ENCODE data around the gene BCR.

The BCR gene

DNA sequence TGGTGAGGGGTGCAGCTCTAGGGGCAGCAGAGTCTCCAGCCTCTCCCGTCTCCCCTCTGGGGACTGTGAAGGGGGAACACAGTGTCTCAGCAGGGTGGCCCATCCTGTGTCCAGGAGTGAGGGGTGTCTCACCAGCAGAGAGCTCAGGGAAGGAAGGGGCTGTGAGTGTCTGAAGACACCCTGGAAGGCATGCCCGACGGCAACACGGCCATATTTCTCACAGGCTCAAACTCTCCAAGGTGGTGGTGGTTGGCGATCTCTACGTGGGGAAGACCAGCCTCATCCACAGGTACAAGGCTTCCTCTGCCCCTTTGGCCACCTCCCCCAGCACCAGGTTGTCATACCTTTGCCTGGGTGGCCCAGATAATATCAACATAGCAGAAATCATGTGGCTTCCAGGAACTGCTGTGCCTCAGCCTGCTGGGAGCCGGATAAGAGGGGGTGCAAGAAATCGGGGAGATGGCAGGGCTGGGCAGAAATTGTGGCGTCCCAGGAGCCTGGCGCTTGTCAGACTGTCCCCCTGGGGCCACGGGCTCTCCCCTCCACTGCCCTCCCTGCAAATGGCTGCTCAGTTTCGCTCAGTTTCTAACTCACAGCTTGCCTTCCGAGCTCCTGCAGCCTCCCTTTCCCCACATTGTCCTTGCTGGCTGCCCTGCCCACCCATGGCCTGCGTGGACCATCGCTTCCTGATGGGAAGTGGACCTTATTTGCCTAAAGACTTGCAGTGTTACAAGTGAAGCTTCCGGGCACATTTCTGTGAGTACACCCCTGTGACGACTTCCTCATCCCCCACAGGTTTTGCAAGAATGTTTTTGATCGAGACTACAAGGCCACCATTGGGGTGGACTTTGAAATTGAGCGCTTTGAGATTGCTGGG is 27.8 kb upstream of the BCR start:
- no peak for DNase-seq

DNA sequence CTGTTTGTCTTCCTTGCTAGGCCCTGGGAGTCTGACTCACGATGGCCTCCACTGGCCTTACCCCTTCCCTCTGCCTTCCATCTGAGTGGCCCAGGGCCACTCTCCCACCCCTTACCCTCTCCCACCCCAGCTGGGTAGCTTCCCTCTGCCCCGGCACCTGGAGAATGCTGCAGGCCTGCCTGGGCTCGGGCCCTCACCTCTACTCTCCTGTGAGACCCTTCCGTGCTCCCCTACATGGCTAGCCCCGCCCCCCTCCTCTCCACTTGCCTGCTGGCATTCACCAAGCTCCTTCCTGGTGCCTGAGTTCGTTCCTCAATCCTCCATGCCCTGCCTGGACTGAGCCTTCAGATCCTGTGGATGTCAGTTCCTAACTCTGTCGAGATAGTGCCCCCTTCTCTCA is 26.3 kb upstream of the BCR start:
- no peak for DNase-seq

DNA sequence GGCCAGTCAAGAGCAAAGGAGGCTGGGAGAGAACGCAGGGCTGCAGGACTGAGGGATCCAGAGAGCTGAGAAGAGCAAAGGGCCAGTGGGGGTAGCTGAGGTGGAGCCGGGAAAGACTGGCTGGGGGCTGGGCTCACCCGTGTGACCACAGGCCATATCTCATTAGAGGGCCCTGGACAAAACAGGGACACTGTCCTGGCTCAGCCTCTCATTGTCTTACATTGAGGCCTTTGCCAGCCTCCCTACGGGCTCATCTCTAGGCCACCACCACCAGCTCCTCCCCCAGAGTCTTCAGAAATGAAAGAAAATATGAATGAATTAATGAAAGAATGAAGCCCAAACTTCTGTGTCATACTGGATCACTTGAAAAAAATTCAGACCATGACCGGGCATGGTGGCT is 25.8 kb upstream of the BCR start:
- DNase-seq, result no peak

DNA sequence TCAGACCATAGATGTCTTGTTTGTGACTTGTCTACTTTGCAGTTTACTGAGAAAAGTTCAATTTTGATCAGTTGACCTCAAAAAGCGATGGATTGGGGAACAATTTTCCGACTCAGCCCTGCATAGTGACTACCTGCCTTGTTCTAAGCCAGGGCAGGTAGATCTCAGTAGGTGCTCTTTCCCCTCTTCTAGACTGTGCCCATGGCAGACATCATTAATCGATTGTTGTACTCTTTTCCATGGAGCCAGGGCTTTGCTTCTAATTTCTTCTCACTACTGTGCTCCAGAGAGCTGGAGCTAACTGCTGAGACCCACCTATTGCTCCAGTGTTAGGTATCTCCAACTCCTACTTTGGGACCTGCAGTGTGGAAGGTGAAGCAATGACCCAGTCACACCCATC is 25.2 kb upstream of the BCR start:
- DNase-seq, result no peak

DNA sequence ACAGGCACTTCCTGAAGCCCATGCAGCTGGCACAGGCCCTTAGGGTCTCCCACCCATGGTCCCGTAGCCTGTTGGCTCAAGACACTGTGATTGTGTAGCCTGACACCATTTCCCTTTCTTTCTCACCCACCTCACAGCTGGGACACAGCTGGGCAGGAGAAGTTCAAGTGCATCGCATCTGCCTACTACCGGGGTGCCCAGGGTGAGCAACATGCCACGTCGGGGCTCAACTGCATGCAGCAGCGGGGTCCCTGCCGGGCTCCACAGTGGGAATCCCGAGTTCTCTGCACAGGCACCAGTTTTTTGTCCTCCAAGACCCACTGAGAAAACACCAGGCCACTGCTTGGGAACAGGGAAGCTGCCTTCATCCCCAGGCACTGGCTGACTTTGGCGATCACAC is 24.5 kb upstream of the BCR start:
- no peak for DNase-seq

DNA sequence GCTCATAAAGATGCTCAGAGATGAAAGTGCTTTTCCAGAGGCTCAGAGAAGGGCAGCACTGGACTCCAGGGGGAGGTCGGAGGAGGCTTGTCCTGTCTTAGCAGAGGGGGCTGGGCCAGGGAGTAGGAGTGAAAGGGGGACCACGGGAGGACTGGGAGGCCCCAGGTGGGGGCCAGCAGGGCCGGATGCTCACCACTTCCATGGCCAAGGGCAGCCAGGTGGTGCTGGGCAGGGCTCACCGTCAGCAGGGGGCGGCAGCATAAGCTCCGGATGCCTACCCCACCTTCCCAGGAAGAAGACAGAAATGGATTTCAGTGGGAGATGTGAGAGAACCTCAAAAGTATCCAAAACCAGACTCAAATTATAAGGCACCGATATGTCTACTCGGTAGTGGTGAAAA is 24.0 kb upstream of the BCR start:
- no peak for DNase-seq

DNA sequence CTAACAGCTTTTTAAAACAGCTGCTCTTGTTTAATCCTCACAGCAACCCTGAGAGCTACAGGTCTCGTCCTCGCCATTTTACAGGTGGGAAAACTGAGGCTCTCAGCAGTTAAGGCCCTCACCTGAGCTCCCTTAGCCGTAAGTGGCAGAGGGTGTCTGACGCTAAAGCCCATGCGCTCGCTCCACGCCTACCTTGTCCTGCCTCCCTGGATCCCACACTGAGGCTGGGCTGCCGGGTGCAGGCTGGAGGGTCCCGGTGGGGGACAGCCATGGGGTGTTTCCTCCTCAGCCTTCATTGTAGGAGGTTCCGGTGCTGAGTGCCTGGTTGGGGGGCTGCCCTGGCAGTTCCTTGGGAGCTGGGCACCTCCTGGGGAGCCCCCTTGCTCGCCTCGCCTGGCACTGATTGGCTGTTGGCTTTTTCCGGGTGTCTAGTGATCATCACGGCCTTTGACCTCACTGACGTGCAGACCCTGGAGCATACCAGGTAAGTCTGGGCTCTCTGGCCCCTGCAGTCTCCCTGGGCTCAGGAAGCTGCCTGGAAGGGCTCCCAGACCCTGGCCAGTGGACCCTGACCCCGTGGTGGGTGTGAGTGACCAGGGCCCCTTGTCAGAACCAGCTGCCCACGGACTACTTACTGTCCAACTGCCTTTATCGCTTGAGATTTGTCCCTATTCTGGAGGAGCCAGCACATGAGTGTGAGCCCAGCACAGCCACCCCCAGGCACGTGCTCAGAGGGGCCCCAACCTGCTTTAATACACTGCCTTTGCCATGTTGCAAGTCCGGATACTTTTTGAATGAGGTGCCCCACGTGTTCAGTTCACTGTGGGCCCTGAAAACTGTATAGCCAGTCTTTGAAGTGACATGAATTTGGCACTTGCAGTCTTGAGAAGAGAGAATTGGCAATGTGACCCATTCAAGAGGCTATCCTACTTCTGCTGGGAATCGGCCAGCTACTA is 22.5 kb upstream of the BCR start:
- DNase-seq, result no peak

DNA sequence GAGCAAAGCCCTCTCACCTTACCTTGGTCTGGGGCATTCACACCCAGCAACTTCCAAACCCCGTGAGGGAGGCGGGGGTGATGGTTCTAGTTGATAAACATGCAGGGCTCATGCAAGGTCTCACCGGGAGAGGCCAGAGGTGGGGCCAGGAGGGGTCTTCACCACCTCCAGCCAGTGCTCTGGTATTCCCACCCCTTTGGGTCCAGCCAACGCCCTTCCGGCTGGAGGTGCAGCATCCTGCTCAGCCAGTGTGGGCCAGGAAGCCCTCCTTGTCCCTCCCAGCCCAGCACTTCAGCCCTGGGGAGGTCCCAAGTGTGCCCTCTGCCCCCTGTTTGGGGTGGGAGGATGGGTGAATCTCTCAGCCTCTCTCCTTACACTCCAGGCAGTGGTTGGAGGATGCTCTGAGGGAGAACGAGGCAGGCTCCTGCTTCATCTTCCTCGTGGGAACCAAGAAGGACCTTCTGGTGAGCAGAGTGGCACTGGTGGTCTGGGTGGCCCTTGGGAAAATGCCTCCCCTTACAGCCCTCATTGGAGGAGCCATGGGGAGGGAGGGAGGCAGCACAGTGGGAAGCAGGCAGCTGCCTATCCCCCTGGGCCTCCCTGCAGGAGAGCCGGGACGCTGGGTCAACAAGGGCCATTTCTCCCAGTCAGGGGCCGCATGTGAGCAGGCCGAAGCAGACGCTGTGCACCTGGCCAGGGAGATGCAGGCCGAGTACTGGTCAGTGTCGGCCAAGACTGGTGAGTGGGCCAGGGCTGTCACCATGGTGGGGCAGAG is 21.6 kb upstream of the BCR start:
- no peak for DNase-seq

DNA sequence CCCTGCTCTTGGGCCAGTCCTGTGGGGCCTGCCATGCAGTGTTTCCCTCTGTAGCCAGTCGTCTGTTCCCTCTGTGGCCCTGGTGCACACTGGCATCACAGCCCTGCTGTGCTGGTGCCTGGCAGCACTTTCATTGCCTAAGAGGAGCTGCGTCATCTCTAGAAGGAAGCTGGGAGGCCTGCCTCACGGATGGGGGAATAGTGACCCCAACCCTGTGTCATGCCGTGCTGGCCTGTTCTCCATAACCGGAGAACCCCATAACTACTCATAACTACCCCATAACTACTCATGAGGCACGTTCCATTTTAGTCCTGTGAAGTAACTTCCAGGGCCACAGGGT is 21.0 kb upstream of the BCR start:
- no peak for DNase-seq

DNA sequence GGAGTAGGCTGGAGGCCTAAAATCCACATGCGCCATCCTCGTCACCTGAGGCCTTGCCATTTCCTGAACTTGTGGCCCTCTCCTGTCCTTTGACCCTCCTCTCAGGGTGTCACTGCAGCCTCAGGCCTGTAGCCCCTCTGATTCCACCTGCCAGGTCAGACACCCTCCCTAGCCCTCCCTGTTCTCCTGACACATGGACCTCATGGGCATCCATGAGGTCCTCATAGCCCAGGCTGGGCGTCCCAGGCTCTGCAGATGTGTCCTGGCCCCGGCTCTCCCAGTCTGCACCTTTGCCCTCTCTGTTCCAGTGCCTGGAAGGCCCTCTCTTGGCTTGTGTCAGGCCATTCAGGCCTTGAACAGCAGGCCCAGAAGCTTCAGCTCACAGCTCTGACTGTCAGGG is 19.3 kb upstream of the BCR start:
- no peak for DNase-seq

DNA sequence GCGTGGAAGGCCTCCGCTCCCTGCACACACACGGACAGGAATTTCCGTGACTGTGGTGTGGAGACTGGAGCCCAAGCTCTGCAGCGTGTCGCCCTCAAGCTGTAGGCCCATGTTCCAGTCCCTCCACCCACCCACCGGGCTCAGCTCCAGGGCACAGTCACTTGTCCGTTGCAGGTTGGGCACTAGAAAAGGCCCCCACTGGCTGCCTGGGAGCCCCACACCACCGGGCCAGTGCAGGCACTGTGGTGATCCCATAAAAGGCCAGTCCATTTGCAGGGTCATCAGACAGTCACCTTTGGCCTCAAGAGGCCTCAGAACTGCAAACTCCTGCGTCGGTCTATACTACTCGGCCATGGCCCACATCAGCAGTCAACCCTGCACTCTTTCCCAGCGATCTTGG is 18.7 kb upstream of the BCR start:
- DNase-seq, result no peak

DNA sequence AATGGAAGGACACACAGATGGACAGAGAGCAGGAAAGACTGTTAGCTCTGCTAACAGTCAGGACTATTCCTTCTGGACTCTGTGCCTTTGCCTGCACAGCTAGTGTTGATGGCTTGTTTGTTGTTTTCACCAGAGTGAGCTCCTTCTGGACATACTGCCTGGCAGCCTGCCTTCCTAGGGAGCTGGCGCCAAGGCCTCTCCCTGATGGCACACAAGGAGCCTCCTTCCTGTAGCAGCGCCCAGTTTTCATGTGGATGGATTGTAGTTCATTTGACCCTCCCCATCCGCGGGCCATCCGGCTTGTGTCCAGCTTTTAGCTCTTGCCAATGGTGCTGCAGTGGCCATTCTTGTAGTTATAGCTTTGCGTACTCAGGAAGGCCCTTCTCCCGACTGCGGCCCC is 16.6 kb upstream of the BCR start:
- DNase-seq, result no peak

DNA sequence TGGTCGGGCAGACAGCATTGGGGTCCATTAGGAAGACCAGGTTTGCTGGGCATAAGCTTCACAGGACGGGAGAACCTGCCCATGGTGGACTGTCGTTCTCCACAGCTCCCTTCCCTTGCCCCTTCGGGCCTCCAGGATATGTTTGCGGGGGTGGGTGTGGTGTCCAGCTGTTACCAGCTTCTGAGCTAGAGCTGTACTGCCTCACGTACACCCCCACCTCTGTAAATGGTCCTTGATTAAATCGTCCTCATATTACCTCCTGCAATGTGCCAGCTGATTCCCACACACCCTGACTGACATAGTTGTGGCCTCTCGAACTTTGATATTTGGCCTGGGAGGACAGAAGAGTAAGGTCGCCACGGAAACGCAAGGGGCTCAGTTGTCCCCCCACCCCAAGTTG is 16.2 kb upstream of the BCR start:
- DNase-seq, result no peak

DNA sequence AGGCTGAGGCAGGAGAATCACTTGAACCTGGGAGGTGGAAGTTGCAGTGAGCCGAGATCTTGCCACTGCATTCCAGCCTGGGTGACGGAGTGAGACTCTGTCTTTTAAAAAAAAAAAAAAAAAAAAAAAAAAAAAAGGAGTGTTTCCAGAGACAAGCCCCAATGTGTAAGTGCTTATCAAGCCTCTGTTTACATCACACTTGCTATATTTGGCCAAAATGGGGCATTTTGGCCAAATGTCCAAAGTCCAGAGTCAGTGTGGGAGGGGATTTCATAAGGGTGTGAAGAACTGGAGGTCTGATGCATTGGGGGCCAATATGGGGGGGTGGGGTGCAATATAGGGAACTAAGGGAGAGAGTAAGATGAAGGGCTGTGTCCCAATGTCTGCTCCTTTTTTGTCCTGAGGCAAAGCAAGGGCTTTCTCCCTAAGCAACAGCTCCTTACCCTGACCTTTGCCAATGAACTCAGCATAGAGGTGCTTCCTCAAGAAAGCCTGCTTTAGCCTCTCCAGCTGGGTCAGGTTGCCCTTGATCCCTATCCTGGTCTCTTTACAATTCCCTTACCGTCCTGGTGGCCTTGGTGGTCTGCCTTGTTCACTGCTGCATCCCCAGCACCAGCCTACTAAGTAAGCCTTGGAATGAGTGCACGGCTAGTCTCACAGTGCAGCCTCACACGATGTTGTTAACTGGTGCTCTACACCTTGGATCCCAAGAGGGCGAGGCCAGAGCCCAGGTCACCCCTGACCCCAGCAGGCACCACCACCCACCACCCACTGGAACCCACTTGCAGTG is 14.1 kb upstream of the BCR start:
- DNase-seq, result no peak

DNA sequence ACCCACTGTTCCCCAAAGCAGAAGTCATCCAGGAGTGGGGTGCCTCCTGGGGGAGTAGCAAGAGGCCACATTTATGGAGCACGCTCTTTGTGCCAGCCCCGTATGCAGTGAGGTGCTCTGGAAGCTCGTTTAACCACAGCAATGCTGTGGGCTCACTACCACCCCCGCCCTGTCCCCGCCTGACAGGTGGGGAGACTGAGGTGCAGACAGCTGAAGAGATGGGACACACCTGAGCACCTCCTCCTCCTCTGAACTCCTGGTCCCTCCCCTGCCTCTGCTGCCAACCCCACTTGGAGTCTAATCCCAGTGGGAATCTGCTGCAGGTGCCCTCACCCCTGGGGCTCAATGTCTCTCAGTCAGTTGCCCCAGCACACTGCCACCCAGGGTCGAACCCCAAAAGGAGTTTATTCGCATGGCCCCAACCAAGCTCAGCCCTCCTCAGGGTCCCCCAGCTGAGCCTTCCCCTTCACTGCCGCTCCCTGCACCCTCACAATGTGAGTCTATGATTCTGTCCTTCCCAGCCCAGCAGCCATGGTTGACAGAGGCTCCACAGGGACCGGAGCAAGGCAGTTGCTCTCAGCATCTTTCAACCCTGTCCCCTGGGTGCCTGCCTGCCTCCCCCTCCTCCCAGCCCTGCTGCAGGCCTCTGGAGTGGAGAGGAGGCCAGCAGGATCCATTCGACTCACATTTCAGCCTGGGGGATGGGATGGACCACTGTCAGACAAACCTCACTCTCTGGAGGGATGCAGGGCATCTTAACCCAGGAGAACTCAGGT is 13.3 kb upstream of the BCR start:
- no peak for DNase-seq

DNA sequence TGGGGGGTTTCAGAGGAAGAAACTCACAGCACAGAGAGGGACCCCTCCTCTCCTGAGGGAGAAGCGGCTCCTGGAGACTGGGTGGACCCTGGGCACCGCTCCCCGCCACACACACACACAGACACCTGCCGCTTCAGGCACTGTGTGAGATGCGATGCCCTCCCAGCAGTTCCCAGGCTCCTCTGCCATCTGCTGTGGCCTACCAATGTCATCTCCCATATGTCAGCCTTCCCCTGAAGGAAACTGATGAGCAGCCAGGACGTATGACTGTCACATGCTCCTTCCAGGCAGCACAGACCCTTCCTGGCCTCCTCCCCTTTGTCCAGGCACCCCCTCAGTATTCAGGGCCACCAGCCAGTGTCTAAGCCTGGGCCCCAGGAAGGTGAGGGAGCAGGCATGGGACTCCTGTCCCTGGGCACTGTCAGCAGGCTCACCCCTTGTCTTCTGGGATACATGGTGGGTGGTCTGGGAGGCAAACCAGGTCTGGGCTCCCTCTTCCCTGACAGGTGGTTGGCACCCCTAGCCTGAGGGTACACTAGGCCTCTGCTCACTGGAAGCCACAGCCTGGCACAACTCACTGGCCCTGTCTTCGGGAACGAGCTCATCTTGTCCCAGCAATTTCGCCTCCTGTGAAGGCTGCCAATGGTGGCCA is 11.8 kb upstream of the BCR start:
- DNase-seq, result no peak

DNA sequence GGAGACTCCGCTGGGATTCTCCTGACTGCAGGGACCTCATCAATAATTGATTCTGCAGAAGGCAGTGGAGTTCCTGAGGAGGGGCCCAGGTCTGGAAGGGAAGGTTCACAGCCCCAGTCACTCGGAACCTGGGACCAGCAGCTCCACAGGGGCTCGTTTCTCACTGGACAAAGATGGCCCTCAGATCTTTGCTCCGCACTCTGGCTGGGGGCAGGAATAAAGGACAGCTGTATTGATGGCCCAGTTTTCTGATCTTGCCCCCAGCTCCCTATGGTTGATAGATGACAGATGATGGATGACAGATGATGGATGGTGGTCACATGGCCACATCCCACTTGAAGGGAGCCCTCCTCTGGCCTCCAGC is 11.3 kb upstream of the BCR start:
- no peak for DNase-seq

DNA sequence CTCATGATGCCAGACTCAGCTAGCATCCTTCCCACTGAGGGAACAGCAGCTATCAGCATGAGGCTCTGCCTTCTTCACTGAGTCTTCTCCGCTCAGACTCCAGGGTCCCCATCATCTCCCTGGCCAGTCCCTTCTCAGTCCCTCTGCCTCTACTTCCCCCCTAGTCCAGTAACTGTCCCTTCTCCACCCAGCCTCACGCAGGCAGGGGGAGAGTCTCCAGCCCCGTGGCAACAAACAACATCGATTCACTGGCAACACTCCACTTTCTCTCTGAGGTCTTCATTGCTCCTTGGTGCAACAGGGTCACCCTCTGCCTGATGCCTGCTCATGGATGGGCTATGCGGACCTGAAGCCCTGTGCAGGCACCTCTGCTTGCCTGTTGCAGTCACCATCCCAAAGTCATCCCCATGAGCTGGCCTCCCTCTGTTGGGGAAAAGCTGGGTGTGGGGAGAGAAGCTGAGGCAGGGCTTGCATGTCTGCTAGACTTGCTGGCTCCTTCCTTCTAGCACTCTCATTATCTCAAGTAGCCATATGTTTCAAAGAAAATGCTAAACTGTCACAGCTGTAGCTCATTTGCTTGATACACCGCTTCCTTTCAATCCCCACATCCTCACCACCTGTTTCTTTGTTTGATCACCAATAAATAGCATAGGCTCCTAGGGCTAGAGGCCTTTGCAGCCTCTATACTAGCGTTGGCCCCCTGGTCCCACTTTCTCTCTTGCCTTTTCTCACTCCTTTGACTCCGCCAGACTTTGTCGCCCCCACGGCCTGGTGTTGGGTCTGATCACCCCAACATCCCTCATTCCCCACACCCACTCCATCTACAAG is 4.3 kb upstream of the BCR start:
- DNase-seq, result no peak

DNA sequence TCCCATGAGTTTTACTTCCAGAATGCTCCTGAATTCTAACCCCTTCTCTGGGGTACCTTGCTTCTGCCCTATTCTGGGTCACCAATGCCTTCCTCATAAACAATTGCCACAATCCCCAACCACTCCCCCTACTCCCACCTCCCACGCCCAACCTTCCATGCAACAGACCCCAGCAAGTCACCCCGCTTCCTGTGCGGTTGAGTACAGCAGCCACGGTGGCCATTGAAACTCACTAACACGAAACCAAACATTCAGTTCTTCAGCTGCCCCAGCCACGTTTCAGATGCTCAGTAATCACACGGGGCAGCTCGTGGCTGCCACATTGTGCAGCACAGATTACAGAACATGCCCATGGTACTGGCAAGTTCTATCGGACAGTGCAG is 3.7 kb upstream of the BCR start:
- DNase-seq, result no peak

DNA sequence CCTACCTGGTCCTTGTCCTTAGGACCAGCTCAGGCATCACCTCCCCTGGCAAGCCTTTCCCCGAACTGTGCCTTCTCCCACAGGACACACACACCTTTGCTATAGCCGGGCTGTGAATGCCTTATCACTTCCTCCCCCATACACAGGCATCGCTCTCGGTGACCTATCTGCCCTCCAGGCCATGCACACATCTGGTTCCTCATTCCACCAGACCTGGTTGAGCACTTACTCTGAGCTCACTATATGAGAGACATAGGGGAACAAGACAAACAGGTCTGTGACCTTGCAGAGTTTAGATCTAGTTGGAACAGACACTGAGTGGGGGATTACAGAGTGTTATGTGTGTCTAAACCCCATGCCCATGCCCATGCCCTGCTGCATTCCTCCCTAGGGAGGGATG is 3.1 kb upstream of the BCR start:
- DNase-seq, result no peak
